ENCODE data around the gene CFAP69.

The CFAP69 gene

GRCh38 chr7:90272242-90272641 lies 27.3 kb downstream of the CFAP69 start:
- DNase-seq, result no peak
- no peak overlapping the region for H3K4me2 ChIP-seq (ENCODE audit: insufficient read depth, low read length)
- H3K4me1 ChIP-seq (ENCODE audit: insufficient read depth, low read length), result no peaks in the 10 kb centered on the region
- H3K27me3 ChIP-seq (ENCODE audit: insufficient read depth, low read length, poor library complexity), result no peaks in the 10 kb centered on the region
- no peak overlapping the region for H3K9ac ChIP-seq (ENCODE audit: low read depth, low read length)
- H3K27ac ChIP-seq (ENCODE audit: low read length), result no peak overlapping the region
- H3K36me3 ChIP-seq (ENCODE audit: insufficient read depth, low read length), result no peaks in the 10 kb centered on the region
- TF ChIP-seq EZH2 (IDR thresholded peaks at IDR 0.05; ENCODE audit: borderline replicate concordance, low read depth, low read length, severe bottlenecking) (no peak), CTCF (IDR thresholded peaks at IDR 0.05; ENCODE audit: borderline replicate concordance, extremely low read depth, low read length, poor library complexity, severe bottlenecking) (no peak)
- H2AFZ ChIP-seq (ENCODE audit: low read depth, low read length), result no peak overlapping the region
- H4K20me1 ChIP-seq (ENCODE audit: insufficient read depth, low read length), result no peaks in the 10 kb centered on the region
- no peaks in the 10 kb centered on the region for H3K9me3 ChIP-seq (ENCODE audit: insufficient read depth, low read length, severe bottlenecking)
- ATAC-seq (ENCODE audit: insufficient read depth, low read depth), result no peak
- no peaks in the 10 kb centered on the region for H3K79me2 ChIP-seq (ENCODE audit: insufficient read depth, low read length)
- H3K4me3 ChIP-seq (ENCODE audit: low read depth in 1 of 2, low read length in 2 of 2), result no peak overlapping the region

GRCh38 chr7:90274161-90274560 lies 29.2 kb downstream of the CFAP69 start:
- no peaks in the 10 kb centered on the region for H3K4me1 ChIP-seq (ENCODE audit: insufficient read depth, low read length)
- H3K27ac ChIP-seq (ENCODE audit: low read length), result no peak overlapping the region
- H2AFZ ChIP-seq (ENCODE audit: low read depth, low read length), result no peak overlapping the region
- H3K36me3 ChIP-seq (ENCODE audit: insufficient read depth, low read length), result no peaks in the 10 kb centered on the region
- no peak for DNase-seq
- TF ChIP-seq EZH2 (IDR thresholded peaks at IDR 0.05; ENCODE audit: borderline replicate concordance, low read depth, low read length, severe bottlenecking) (no peak), CTCF (IDR thresholded peaks at IDR 0.05; ENCODE audit: borderline replicate concordance, extremely low read depth, low read length, poor library complexity, severe bottlenecking) (no peak)
- no peak overlapping the region for H3K4me2 ChIP-seq (ENCODE audit: insufficient read depth, low read length)
- H3K9me3 ChIP-seq (ENCODE audit: insufficient read depth, low read length, severe bottlenecking), result no peaks in the 10 kb centered on the region
- no peak for ATAC-seq (ENCODE audit: insufficient read depth, low read depth)
- no peak overlapping the region for H3K4me3 ChIP-seq (ENCODE audit: low read depth in 1 of 2, low read length in 2 of 2)
- H3K79me2 ChIP-seq (ENCODE audit: insufficient read depth, low read length), result no peaks in the 10 kb centered on the region
- H4K20me1 ChIP-seq (ENCODE audit: insufficient read depth, low read length), result no peaks in the 10 kb centered on the region
- H3K27me3 ChIP-seq (ENCODE audit: insufficient read depth, low read length, poor library complexity), result no peaks in the 10 kb centered on the region
- H3K9ac ChIP-seq (ENCODE audit: low read depth, low read length), result no peak overlapping the region

GRCh38 chr7:90276033-90276728 lies 31.2 kb downstream of the CFAP69 start:
- DNase-seq, result no peak
- Histone ChIP-seq H3K4me3 (ENCODE audit: low read depth in 1 of 2, low read length in 2 of 2) (no peak overlapping the region), H3K36me3 (ENCODE audit: insufficient read depth, low read length) (no peaks in the 10 kb centered on the region), H3K27ac (ENCODE audit: low read length) (no peak overlapping the region), H3K27me3 (ENCODE audit: insufficient read depth, low read length, poor library complexity) (no peaks in the 10 kb centered on the region), H3K9me3 (ENCODE audit: insufficient read depth, low read length, severe bottlenecking) (no peaks in the 10 kb centered on the region), H3K4me2 (ENCODE audit: insufficient read depth, low read length) (no peak overlapping the region), H3K4me1 (ENCODE audit: insufficient read depth, low read length) (no peaks in the 10 kb centered on the region), H3K9ac (ENCODE audit: low read depth, low read length) (no peak overlapping the region), H4K20me1 (ENCODE audit: insufficient read depth, low read length) (no peaks in the 10 kb centered on the region), H3K79me2 (ENCODE audit: insufficient read depth, low read length) (no peaks in the 10 kb centered on the region), H2AFZ (ENCODE audit: low read depth, low read length) (no peak overlapping the region)
- TF ChIP-seq EZH2 (IDR thresholded peaks at IDR 0.05; ENCODE audit: borderline replicate concordance, low read depth, low read length, severe bottlenecking) (no peak), CTCF (IDR thresholded peaks at IDR 0.05; ENCODE audit: borderline replicate concordance, extremely low read depth, low read length, poor library complexity, severe bottlenecking) (no peak)
- no peak for ATAC-seq (ENCODE audit: insufficient read depth, low read depth)
